Activated CD8-positive, alpha-beta memory T cell treated with anti-CD3 and anti-CD28 coated beads, Interleukin-2, amount 50 U/mL, for 4 hours (primary cell): Measurements from ENCODE around the gene HTT.
"Not testable (repeated sequence)": the region's sequence is repeated elsewhere in the genome, so short reads cannot be mapped to it uniquely, and the experiment has no call there.

Experiments used
- DNase-seq: peaks from one replicate; pipeline ENCODE4 v3.0.0-alpha.2; 2020

Gene HTT

DNA sequence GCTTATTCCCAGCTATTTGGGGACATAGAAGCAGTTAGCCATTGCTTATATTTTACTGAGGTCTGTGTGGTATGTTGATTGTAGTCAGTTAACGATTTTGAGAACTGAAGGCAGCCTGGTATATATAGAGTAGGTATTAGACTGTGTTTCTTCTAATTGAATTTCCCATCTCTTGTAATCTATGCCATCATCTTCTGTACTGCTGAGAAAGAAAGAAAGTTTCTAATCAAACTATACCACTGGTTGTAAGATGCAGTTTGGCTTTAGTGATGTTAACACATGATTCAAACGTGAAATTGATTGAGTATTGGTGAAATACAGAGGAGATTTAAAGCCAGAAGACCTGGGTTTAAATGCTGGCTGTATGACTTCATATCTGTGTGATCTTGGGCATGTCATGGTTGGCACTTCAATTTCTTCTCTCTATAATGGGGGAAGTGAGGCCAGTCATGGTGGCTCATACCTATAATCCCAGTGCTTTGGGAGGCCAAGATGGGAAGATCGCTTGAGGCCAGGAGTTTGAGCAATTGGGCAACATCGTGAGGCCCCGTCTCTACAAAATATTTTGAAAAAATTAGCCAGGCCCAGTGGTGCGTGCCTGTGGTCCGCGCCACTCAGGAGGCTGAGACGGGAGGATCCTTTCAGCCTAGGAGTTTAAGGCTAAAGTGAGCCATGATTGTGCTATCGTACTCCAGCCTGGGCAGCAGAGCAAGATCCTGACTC is 11.6 kb downstream of the HTT start:
- DNase-seq = no peak

GRCh38 chr4:3087115-3087797 is 12.8 kb downstream of the HTT start:
- no peak for DNase-seq

GRCh38 chr4:3091464-3091863 is 17.0 kb downstream of the HTT start:
- no peak for DNase-seq

DNA sequence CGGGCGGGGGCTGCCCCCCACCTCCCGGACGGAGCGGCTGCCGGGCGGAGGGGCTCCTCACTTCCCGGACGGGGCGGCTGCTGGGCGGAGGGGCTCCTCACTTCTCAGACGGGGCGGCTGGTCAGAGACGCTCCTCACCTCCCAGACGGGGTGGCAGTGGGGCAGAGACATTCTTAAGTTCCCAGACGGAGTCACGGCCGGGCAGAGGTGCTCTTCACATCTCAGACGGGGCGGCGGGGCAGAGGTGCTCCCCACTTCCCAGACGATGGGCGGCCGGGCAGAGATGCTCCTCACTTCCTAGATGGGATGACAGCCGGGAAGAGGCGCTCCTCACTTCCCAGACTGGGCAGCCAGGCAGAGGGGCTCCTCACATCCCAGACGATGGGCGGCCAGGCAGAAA is 20.2 kb downstream of the HTT start:
- DNase-seq = not testable (repeated sequence)

DNA sequence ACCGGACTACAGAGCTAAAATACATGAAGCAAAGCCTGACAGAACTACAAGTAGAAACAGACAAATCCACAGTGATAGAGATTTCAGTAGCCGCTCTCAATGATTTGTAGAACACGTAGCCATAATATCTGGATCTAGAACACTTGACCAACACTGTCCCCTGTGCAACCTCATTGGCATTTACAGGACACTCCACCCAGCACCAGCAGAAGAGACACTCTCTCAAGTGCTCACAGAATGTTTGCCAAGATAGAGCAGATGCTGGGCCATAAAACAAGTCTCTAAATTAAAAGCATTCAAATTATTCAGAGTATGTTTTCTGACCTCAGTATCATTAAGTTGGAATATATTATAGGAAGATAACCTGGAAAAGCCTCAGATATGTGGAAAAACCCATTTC is 21.7 kb downstream of the HTT start:
- no peak for DNase-seq

DNA sequence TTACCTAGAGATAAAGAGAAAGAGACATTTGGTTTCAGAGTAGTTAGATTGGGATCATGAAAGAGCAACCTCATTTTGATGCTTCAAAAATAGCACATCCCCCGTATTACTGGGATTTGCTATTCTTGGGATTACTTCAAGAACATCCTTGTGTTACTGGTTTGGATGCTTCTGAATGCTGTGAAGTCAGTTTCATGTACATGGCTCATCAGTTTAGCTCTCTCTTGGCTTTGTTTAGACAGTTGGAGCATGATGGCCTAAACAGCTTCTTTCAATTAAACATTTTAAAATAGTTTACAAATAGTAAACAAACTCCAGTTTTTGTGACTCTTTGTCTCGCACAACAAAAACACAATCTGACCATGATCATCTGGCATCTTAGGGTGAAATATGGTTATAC is 23.9 kb downstream of the HTT start:
- DNase-seq = no peak

DNA sequence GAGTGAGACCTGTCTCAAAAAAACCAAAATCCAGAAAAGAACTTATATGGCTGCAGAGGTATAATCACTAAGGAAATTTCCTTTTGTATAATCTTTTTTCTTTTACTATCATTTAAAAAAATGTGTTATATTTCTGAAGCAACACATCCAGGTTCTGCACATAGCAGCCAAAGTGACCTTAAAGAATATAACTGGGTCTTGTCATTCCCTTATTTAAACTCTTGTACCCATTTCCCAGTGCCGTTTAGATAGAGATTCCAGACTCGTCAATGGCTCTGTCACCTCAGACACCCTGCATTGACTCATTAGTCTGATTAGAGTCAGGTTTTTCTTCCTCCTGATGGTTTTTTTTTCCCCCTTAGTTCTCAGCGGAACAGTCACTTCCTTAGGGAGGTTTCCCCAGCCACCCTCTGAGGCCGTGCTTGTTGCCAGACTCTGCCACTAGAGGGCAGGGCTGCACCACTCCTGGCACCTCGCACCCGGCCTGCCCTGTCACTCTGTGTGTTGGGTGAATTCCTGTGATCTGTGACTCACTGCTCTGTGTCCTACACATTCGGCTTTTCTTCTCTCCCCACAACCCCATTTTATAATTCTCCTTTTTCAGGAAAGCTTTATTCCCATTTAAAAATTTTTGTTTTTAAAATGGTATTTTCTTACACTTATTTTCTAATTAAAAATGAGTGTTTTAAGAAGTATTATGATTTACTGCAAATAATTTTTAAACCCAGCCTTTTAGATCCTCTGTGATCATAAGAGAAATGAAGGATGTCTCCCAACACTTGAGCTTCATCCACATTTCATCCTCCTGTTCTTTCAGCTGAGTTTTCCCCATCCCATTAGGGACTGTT is 32.1 kb downstream of the HTT start:
- DNase-seq = peak; percentile 91

GRCh38 chr4:3107271-3107670 is 32.8 kb downstream of the HTT start:
- no peak for DNase-seq

DNA sequence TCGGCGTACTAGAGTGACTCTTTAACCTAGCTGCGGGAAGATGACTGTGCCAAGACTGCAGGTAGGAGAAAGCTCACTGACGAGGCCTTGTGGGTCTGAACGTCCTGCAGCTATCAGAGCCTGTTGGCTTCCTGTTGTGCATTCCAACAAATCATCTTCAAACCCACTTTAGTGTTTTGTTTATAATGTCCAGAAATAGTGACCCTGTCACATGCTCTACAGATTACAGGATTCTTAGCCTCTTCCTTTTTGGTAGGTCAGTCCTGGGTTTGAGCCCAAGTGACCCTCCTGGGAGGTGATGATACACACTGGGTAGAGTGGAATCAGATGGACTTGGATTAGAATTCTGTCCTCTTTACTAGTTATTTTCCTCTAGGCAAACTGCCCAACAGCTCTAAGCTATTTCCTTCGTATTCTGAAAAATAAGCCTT is 33.2 kb downstream of the HTT start:
- no peak for DNase-seq

DNA sequence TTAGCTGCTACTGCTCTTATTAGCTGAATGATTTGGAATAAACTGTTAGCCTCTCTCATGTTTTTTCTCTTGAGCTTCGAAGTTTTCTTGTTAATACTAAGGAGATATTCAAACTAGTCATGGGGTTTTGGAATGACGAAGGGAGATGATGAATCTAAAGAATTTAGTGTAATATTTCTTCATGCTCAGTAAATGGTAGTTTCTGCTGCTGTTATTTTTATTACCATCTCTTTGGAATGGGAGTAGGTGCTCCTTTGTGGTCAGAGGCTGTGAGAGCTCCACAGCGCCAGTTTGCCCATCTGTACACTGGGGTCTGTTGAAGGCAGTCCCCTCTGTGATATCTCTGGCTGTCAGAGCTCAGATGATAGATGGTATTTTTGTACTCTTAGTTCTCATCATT is 33.7 kb downstream of the HTT start:
- no peak for DNase-seq

DNA sequence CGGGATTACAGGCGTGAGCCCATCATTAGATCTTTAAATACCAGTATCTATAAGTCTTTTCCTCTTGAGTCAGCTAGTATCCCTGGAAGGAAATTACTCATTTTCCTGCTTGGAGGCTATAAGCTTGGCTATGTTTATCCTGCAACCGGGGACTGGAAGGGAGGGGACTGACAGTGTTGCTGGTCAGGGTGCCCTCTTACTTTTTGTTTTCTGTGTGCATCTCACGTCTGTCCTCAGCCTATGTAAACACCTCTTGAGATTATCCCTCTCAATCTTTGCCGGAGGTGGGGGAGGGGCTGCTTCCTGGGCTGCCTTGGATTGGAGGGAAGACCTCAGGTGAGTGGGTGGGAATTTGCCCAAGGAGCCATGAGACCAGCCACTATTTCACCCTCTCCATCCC is 37.0 kb downstream of the HTT start:
- DNase-seq = no peak

DNA sequence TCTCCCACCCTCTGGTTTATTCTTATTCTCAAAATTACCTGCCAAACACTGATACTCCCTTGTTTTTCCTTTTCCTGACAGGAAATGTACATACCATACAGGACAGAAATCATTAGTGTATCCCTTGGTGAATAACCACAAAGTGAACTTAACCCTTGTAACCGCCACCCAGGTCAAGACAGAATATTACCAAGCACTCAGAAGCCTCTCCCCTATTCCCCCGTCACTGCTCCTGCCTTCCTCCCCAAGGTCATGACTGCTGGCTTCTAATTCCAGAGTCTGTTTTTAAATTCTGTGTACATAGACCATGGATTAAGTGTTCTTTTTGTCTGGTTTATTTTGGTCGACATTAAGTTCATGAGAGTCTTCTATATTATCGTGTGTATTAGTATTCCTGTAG is 37.7 kb downstream of the HTT start:
- no peak for DNase-seq

GRCh38 chr4:3112609-3113469 is 38.4 kb downstream of the HTT start:
- DNase-seq = no peak

DNA sequence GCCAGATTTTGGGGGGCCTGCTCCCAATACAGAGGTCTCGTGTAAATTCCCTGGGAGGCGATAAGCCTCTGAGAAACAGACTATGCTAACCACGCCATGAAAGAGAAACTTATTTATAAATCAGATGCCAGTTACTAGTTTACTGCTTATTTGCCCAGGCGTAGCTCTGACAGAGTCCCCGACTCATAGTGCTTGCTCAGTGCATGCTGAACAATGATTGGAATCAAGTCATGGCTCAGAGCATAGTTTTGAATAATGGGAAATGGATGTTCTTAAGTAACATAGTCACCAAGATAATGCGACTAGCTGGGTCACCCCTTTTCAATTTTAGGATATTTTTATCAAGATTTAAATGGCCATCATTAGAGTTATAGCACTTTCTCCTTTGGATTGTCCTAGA is 39.9 kb downstream of the HTT start:
- no peak for DNase-seq

DNA sequence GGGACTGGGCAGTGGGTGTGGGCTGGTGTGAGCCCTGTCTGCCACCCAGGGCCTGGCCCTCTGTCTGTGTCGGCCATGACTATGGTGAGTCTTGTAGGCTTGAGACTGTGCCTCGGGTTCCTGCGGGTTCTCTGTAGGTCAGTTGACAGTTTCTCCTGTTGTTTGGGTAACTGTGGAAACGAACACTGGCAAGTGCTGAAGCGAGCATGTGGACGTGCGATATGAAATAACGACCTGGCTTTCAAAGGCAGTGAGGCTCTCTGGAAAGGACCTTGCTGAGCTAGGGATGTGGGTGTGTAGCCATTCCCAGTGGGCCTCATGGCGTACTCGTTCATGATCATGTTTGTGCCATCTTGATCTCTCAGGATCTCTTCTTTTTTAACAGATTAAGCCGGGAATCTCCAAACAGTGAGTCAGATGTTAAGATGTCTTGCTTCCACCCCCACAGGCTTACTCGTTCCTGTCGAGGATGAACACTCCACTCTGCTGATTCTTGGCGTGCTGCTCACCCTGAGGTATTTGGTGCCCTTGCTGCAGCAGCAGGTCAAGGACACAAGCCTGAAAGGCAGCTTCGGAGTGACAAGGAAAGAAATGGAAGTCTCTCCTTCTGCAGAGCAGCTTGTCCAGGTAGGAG is 41.3 kb downstream of the HTT start:
- DNase-seq = no peak

- DNase-seq = no peak
These were observed 42.5 kb downstream of the HTT start for GRCh38 chr4:3116955-3117354.

DNA sequence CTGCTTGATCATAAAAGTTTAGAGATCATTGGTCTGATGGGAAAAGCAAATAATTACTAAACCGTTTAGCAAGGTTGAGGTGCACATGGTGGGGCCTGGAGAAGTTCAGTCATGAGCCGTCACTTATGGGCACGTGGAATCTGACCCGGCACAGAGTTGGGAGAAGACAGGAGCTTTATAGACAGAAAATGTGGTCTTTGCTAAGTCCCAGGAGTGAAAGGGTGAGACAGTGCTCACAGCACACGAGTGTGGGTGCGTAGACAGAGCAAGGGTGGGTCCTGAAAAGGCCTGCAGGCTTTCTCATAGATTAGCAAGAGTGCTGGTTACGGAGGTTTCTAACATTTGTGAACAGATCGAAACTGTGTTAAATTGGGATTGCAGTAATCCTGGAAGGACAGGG is 43.8 kb downstream of the HTT start:
- DNase-seq = no peak

DNA sequence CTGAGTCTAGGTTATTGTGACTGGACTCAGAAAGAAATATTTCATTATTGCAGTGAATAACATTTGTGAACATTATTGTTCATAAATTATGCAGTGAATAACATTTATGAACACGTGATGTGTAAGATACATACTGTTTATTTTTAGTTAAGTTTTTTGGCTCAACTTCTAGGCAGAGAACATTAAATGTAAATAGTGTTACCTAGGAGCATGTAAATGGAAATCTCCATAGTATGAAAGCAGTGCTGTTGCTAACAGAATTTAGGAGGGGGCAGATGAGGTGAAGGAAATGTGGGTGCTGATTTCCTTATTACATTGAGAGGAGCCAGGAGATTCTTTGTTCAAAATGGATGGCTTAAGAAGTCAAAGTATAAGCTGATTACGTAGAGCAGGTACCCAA is 45.0 kb downstream of the HTT start:
- DNase-seq = no peak

GRCh38 chr4:3121110-3121509 is 46.6 kb downstream of the HTT start:
- DNase-seq = no peak

DNA sequence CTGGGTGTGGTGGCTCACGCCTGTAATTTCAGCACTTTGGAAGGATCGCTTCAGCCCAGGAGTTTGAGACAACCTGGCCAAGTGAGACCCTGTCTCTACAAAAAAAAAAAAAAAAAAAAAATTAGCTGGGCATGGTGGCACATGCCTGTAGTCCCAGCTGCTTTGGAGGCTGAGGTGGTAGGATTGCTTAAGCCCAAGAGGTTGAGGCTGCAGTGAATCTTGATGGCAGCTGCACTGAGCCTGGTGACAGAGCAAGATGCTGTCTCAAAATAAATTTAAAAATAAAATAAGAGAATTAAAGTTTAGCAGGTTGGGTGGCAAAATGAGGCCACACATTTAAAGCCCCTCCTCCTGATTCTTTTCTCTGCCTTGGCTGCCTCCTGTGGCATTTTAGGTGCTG is 47.1 kb downstream of the HTT start:
- DNase-seq = no peak

GRCh38 chr4:3122081-3122563 is 47.6 kb downstream of the HTT start:
- DNase-seq = no peak

DNA sequence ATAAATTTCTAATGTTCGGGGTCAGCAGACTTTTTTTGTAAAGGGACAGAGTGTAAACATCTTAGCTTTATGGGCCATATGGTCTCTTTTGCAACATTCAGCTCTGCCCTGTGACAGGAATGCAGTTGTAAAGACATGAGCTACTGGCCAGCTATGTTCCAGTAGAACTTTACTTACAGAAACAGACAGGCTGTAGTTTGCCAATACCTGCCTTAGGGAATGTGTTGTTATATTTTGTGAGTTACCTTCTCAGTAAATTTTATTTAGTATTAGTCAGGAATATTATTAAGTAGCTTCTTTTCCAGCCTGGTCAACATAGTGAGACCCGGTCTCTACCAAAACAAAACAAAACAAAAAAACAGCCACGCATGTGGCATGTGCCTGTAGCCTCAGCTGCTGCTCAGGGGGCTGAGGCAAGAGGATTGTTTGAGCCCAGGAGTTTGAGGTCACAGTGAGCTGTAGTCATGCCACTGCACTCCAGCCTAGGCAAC is 48.7 kb downstream of the HTT start:
- no peak for DNase-seq
